Stimulated activated CD4-positive, alpha-beta T cell treated with anti-CD3 and anti-CD28 coated beads, TNF-alpha, amount 100 ng/mL, for 24 hours (primary cell): ENCODE data around the gene SIK2.

ENCODE experiments used
- DNase-seq, 3 experiments: peaks; one replicate each; pipeline ENCODE4 v3.0.0-alpha.2; 2020; ENCODE audit warnings: low read depth in 3 of 3

Gene SIK2

GRCh38 chr11:111582163-111582562 lies 20.1 kb upstream of the SIK2 start:
- no peak for DNase-seq

GRCh38 chr11:111582881-111583280 lies 19.4 kb upstream of the SIK2 start:
- DNase-seq, result no peak

DNA sequence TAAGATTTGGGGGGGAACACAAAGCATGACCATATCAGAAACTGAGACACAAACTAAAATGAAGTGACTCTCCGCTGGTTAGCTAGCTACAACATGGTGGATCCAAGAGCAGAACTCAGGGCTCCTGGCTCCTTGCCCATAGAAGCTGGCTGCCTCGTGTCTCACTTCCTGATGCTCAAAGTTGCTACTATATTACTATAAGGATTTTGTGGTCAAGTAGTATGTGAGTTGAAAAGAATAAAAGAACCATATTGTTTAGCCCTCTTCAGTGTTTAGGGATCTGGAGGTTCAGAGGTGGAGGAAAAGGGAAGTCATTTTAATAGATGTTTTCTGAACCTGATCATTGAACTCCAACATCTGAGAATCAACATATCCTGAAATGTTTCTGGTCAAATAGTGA lies 16.9 kb upstream of the SIK2 start:
- DNase-seq, result no peak

DNA sequence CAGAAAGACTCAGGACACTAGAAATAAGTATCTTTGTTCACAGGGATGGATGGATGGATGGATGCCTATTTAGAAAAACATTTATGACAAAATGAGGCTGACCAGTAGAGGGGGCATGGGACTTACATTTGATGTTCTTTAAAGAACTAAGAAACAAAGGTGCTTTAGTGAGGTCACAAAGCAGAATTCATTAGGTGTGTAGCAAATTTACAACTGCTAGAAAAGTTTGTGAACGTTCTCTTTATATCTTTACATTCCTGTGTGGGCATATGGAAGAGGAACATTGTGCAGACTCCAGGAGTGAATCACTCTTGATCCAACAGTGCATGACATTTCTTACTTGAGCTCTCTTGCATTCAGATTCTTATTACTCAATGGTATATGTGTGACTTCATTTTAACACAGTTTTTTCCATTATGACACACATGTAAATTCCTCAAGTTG lies 15.8 kb upstream of the SIK2 start:
- DNase-seq, result peak in 1 of 3 experiments; percentile 13

- DNase-seq, result no peak
Observed at GRCh38 chr11:111589114-111589513, 13.1 kb upstream of the SIK2 start.

- DNase-seq, result no peak
Observed at GRCh38 chr11:111589886-111590499, 12.3 kb upstream of the SIK2 start.

DNA sequence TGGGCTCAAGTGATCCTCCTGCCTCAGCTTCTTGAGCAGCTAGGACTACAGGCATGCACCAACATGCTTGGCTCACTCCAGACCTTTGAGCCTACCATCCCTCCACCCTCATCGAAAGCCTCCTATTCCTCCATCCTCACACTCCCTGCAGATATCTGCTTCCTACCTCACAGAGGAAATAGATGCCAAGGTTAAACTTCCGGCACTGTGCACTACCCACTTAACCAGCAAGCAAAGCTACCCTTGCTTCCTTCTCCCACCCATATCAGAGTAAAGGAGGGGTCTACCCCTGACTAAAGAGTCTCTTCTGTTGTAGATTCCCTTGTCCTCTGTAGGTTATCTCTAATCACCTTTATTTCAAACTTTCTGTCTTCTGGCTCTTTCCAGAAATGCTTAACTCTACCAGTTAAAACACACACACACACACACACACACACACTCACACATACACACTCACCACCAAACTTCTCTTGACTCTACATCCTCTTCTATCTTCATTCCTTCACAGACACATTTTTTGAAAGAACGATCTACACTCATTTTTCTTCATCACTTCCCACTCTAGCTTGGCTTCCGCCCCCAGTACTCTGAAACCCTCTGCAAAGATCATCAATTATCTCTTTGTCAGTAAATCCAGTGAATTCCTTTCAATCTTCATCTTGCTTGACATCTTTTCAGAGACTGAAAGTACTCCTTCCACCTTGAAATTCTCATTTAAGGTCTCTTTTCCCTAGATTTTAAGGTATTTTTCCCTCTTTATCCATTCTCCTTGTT lies 10.9 kb upstream of the SIK2 start:
- no peak for DNase-seq

GRCh38 chr11:111592491-111592890 lies 9.8 kb upstream of the SIK2 start:
- DNase-seq, result no peak

GRCh38 chr11:111596319-111596718 lies 5.9 kb upstream of the SIK2 start:
- no peak for DNase-seq

DNA sequence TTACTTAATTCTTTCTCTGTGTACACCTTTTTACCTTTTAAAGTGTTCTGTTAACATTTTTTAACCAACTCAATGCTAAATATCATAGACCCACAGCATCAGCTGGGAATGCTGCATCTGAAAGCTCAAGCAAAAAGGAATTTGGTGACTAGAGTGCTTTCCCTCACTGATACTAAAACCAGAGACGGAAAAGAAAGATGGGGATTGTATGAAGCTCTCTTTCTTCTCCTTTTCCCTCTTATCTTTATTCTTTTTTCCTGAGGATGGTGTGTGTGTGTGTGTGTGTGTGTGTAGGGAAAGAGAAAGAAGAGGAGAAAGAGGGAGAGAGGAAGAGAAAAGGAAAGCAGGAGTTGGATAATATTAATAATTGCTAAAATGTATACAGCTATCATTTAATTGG lies 4.1 kb upstream of the SIK2 start:
- DNase-seq, result no peak

- no peak for DNase-seq
Observed at GRCh38 chr11:111598559-111598958, 3.7 kb upstream of the SIK2 start.

GRCh38 chr11:111601636-111601978 lies 642 bp upstream of the SIK2 start:
- DNase-seq, result no peak

GRCh38 chr11:111602865-111603610 lies 789 bp downstream of the SIK2 start:
- DNase-seq, result no peak

DNA sequence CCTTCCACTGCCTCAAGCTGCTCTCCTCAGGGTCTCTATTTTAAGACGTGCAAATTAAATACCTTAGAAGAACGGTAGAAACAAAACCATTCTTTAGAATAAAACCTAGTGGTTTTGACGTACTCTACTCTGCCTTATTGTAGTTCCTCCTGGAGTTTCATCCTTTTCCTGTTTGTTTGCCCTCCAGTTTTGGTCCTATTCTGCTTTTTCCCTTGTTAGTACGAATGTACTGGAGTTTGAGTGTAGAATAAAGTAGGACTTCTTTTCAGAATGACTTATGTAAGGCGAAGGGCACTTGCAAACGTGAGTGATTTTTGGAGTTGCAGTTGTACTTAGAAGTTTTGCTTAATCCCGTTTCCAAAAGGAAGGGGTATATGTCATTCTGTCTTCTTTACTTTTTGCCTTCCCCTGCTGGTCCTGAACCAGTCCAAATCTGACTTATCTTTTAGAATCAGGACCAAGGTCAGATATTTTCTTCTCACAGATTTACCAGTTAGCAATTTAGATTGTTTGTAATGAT lies 1.4 kb downstream of the SIK2 start:
- DNase-seq, result no peak

- DNase-seq, result no peak
Observed at GRCh38 chr11:111604392-111605009, 2.3 kb downstream of the SIK2 start.

GRCh38 chr11:111605681-111606080 lies 3.4 kb downstream of the SIK2 start:
- DNase-seq, result no peak

DNA sequence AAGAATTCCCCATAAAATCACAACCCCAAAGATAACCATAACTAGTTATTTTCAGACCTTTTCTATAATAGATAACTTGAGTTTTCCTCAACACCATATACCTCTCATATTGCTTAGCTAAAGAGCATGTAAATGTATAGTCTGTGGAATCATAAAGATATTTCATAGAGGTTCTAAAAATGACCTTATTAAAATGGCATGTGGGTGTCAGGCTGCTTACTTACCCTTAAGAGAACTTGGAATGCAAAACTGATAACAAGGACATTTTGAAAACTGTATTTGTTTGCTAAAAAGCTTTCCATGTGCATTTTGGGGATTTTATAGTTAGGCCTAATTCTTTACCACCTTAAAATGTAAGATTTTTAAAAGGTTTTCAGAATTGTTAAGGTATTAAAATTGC lies 4.7 kb downstream of the SIK2 start:
- DNase-seq, result no peak

DNA sequence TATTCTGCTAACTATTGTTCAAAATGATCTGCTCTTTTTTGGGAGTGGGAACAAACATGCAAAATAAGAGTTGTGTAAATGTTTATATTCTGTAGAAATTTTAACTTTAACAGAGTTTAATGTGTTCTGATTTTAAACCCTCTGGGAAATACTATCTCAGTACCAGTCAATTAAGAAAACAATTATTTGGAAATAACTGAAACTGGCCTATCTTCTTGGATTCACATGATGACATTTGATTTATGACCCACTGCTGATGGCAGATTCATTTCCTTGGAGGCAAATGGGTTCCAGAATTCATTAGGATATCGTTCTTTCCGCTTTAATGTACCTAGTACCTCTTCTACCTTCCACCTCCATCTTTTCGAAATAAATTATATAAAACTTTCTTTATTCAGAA lies 5.5 kb downstream of the SIK2 start:
- DNase-seq, result no peak

GRCh38 chr11:111612224-111612623 lies 10.0 kb downstream of the SIK2 start:
- DNase-seq, result no peak

GRCh38 chr11:111617286-111617685 lies 15.0 kb downstream of the SIK2 start:
- no peak for DNase-seq

- DNase-seq, result no peak
Observed at GRCh38 chr11:111620518-111620917, 18.3 kb downstream of the SIK2 start.

DNA sequence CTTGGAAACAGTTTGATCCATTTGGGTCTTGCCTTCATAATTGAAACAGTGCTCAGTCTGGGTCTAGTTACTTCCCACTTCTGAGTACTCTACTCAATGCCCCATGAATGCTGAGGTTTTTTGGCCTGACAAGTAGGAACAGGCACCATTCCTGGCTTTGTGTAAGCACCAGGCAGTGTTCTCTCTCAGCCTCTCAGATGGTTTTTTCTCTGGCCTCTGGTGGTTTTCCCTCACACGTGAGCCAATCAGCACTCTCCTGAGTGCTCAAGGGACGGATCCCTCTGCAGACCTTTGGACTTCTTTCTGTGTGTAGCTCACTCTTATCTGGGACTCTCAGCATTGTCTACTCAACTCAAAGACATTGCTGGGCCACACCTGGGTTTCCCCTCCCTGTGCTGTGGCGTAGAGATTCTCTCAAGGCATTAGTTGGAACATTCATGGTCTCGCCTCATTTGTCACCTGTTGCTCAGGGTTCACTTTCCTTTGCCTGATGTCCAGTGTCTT lies 21.3 kb downstream of the SIK2 start:
- no peak for DNase-seq
